Measurements from ENCODE around the gene KLHL3. TPM values are rescaled to one million over a fixed set of nuclear protein-coding genes. Genes with fewer than 3 reads are reported as not detected.

KLHL3 gene
- total RNA-seq, 1 donor from 2014 or later: 2.3 TPM

DNA sequence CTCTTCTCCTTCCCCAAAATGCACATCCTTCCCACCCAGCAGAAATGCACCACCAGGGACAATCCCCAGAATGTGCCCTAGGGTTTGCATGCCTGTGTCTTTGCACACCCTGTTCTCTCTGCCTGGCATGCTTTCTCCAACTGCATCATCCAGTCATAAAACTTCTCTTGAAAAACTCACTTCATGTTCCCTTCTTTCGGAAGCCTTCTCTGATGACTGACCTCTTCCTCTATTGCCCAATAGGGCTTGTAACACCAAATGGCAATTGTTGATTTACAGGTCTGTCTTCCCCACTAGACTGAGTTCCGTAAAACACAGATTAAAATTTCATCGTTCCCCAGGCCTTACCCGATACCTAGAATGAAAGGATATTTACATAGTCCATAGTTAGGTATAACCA is 153.7 kb downstream of the KLHL3 start:
- no peak overlapping the region for H3K27ac Mint-ChIP-seq
- H3K4me1 Mint-ChIP-seq (ENCODE audit: low read depth): no peaks in the 10 kb centered on the region
- peaks cover 8% of the 10 kb centered on the region for H3K27me3 Mint-ChIP-seq (ENCODE audit: low read depth)
- H3K4me3 Mint-ChIP-seq (ENCODE audit: low read depth): no peak overlapping the region
- intact Hi-C loops (cut with micrococcal nuclease): no loop called here
- H3K9me3 Mint-ChIP-seq: no peaks in the 10 kb centered on the region
- DNase-seq (ENCODE audit: low spot score): no peak
- no peaks in the 10 kb centered on the region for H3K36me3 Mint-ChIP-seq (ENCODE audit: low read depth)

DNA sequence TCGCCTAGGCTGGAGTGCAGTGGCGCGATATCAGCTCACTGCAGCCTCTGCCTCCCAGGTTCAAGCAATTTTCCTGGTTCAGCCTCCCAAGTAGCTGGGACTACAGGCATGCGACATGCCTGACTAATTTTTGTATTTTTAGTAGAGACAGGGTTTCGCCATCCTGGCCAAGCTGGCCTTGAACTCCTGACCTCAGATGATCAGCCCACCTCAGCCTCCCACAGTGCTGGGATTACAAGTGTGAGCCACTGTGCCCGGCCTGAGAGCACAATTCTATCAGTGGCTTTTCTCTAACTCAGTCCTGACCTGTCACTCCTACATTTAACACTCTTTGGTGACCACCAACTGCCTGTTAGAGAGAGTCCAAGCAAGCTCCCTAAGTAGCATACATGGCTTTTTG is 154.1 kb downstream of the KLHL3 start:
- intact Hi-C loops (cut with micrococcal nuclease): no loop called here
- no peaks in the 10 kb centered on the region for H3K4me1 Mint-ChIP-seq (ENCODE audit: low read depth)
- no peak overlapping the region for H3K27ac Mint-ChIP-seq
- no peak for DNase-seq (ENCODE audit: low spot score)
- H3K27me3 Mint-ChIP-seq (ENCODE audit: low read depth): peaks cover 7% of the 10 kb centered on the region
- no peaks in the 10 kb centered on the region for H3K9me3 Mint-ChIP-seq
- H3K36me3 Mint-ChIP-seq (ENCODE audit: low read depth): no peaks in the 10 kb centered on the region
- H3K4me3 Mint-ChIP-seq (ENCODE audit: low read depth): no peak overlapping the region

DNA sequence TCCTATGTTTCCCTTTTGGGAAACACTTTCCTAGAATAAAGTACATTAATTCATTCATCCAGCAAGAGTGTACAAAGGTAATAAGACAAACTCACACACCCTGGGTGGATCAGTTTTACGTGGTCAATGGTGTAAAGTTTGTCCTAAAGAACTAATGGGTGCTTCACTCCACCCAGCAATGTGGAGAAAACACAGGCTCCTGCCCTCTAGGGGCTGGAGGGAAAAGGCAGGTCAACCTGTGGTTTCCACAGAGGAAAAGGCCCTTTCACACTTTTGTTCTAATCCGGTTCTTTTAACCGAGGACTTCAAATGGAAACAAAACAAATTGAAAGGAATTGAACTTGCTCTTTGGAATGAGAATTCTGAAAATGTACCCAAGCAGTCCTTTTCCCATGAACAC is 155.9 kb downstream of the KLHL3 start:
- no peaks in the 10 kb centered on the region for H3K36me3 Mint-ChIP-seq (ENCODE audit: low read depth)
- H3K9me3 Mint-ChIP-seq: no peaks in the 10 kb centered on the region
- intact Hi-C loops (cut with micrococcal nuclease): no loop called here
- H3K4me3 Mint-ChIP-seq (ENCODE audit: low read depth): no peak overlapping the region
- H3K27ac Mint-ChIP-seq: no peak overlapping the region
- peaks cover 6% of the 10 kb centered on the region for H3K27me3 Mint-ChIP-seq (ENCODE audit: low read depth)
- no peaks in the 10 kb centered on the region for H3K4me1 Mint-ChIP-seq (ENCODE audit: low read depth)
- no peak for DNase-seq (ENCODE audit: low spot score)

DNA sequence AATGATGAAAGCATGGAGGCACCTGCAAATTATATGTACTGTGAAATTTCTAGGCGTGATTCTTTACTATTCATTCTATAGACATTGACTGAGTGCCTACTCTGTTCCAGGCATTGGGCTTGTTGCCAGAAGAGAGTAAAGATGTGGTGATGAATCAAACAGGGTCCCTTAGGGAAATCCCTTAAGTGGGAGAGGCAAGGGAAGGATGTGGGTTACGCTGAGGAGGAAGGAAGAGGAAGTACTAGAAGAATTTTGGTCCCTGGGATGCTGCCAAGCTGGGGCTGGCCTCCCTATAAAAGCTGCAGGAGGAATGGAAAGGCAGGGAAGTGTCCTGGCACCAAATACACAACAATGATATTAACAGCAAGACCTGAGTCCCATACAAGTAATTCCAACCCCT is 160.0 kb downstream of the KLHL3 start:
- no peaks in the 10 kb centered on the region for H3K9me3 Mint-ChIP-seq
- intact Hi-C loops (cut with micrococcal nuclease): no loop called here
- no peaks in the 10 kb centered on the region for H3K36me3 Mint-ChIP-seq (ENCODE audit: low read depth)
- no peak overlapping the region for H3K4me3 Mint-ChIP-seq (ENCODE audit: low read depth)
- no peak for DNase-seq (ENCODE audit: low spot score)
- H3K4me1 Mint-ChIP-seq (ENCODE audit: low read depth): no peaks in the 10 kb centered on the region
- H3K27ac Mint-ChIP-seq: no peak overlapping the region
- H3K27me3 Mint-ChIP-seq (ENCODE audit: low read depth): peaks cover 11% of the 10 kb centered on the region

DNA sequence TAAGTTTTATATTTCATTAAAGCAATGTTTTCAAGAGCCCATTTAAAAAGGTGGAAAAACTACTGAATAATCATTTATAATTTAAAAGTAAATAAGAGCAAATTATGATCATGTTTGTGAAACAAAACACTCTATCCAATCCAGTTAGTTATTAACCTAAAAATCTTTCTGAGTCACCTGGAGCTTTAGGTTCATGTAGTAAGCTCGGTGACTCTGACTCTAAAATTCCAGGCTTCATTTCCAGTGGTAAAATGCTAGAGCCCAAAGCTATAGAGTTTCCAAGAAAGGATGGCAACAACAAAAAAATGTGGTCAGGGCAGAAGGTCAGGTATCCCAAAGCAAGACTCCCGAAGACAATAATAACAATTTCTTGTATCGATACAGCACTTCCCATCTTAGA is 160.7 kb downstream of the KLHL3 start:
- H3K27ac Mint-ChIP-seq: no peak overlapping the region
- intact Hi-C loops (cut with micrococcal nuclease): no loop called here
- no peaks in the 10 kb centered on the region for H3K4me1 Mint-ChIP-seq (ENCODE audit: low read depth)
- DNase-seq (ENCODE audit: low spot score): no peak
- no peaks in the 10 kb centered on the region for H3K9me3 Mint-ChIP-seq
- no peak overlapping the region for H3K4me3 Mint-ChIP-seq (ENCODE audit: low read depth)
- no peaks in the 10 kb centered on the region for H3K36me3 Mint-ChIP-seq (ENCODE audit: low read depth)
- peaks cover 11% of the 10 kb centered on the region for H3K27me3 Mint-ChIP-seq (ENCODE audit: low read depth)

DNA sequence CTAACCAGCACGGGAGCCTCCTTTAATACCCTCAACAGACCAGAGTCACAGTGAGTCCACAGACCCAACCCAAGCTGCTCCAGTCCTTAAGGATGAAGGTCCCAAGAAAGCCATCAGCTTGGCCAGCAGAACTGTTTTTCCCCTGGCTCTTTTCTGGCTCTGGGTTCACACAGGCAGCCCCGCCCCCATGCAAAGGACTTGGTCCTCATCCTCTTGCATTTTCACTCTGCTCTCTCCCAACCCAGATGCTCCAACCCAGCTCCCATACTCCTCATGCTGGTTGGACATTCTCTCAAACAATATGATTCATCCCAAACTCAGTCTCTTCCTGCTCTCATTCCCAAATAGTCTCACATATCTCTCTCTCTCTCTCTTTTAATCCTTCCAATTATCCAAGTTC is 162.5 kb downstream of the KLHL3 start:
- intact Hi-C loops (cut with micrococcal nuclease): no loop called here
- Mint-ChIP-seq H3K9me3 (no peaks in the 10 kb centered on the region), H3K36me3 (ENCODE audit: low read depth) (no peaks in the 10 kb centered on the region), H3K4me3 (ENCODE audit: low read depth) (no peak overlapping the region), H3K27ac (no peak overlapping the region), H3K27me3 (ENCODE audit: low read depth) (peaks cover 11% of the 10 kb centered on the region), H3K4me1 (ENCODE audit: low read depth) (no peaks in the 10 kb centered on the region)
- no peak for DNase-seq (ENCODE audit: low spot score)

DNA sequence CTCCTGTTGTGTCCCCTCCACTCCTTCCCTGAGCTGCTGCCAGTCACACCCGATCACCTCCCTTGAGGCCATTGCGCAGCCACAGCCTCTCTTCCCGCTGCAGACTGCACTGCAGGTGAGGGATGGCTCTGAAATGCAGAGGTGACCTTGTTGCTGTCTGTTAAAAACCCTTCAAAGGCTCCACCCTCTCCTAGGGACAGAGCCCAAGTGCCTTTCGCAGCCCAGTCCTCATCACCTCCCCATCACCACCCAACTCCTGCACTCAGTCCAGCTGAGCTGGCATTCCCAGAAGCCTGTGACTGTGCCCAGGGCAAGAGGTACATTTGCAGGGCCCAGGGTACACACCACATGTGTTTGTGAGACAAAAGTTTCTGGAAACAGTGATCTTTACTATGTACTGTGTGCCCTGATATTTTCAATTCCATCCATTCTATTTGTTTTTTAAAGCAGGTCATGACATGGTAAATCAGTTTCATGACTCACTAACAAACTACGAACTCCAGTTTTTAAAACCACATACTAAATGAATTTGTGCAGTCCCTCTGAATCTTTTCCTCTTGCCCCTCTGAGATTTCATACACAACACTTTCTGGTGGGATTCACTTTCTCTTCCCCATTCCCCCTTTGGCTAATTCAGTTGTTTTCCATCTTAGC is 163.7 kb downstream of the KLHL3 start:
- H3K4me3 Mint-ChIP-seq (ENCODE audit: low read depth): no peak overlapping the region
- no peak for DNase-seq (ENCODE audit: low spot score)
- H3K9me3 Mint-ChIP-seq: no peaks in the 10 kb centered on the region
- no peaks in the 10 kb centered on the region for H3K4me1 Mint-ChIP-seq (ENCODE audit: low read depth)
- H3K27ac Mint-ChIP-seq: no peak overlapping the region
- no peaks in the 10 kb centered on the region for H3K36me3 Mint-ChIP-seq (ENCODE audit: low read depth)
- H3K27me3 Mint-ChIP-seq (ENCODE audit: low read depth): peaks cover 9% of the 10 kb centered on the region
- intact Hi-C loops (cut with micrococcal nuclease): no loop called here

DNA sequence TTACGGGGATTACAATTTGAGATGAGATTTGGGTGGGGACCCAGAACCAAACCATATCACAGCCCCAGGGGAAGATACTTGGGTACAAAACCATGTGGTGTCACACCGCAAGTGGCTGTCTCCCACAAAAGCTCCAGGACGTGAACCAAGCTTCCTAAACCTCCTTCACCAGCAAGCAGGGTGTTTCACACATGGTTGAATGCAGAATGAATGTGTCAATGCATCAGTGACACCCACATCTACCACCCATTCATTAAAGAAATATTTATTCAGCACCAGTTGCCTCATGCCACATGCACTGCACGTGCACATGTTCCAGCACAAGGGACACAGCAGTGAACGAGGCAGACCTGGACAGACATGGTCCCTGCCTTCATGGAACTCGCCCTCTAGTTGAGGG is 165.8 kb downstream of the KLHL3 start:
- Mint-ChIP-seq H3K27me3 (ENCODE audit: low read depth) (peaks cover 16% of the 10 kb centered on the region), H3K4me3 (ENCODE audit: low read depth) (no peak overlapping the region), H3K36me3 (ENCODE audit: low read depth) (no peaks in the 10 kb centered on the region), H3K27ac (no peak overlapping the region), H3K4me1 (ENCODE audit: low read depth) (peaks cover 4% of the 10 kb centered on the region), H3K9me3 (no peaks in the 10 kb centered on the region)
- no peak for DNase-seq (ENCODE audit: low spot score)
- intact Hi-C loops (cut with micrococcal nuclease): no loop called here

Other genes with a start within 250 kb of the KLHL3 start
- gene SPOCK1, start 236.8 kb downstream of the KLHL3 start, total RNA-seq: not detected in 2 replicates
- gene HNRNPA0, start 18.3 kb upstream of the KLHL3 start, total RNA-seq: 37.2 and 37.5 TPM in 2 replicates
- gene MYOT, start 131.8 kb upstream of the KLHL3 start, total RNA-seq: not detected in 2 replicates
- gene PKD2L2, start 153.4 kb upstream of the KLHL3 start, total RNA-seq: not detected in 2 replicates